Retinal pigment epithelial cell (primary cell): ENCODE results near the gene GMPR2.

ENCODE experiments used
- DNase-seq: peaks from one replicate; pipeline ENCODE4 v3.0.0-alpha.2; 2010; ENCODE audit warnings: low read depth
- H3K4me3 ChIP-seq: 2 replicates; pipeline ENCODE4 v1.5.1; 2011; ENCODE audit warnings: mild to moderate bottlenecking, low read length, control low read depth, moderate library complexity
- CTCF ChIP-seq: conservative IDR thresholded peaks from 2 replicates; pipeline ENCODE4 v1.5.1; 2011; ENCODE audit warnings: low read depth, low read length, control low read depth, inconsistent platforms

The GMPR2 gene

GRCh38 chr14:24232645-24233537 is at the start of gene GMPR2:
GMPR2 (plus strand) TSS chr14:24232929; CDS start chr14:24233254, 325 bp downstream.
- peak within 1 kb of the TSS; percentile 89 for H3K4me3 ChIP-seq
- DNase-seq: no peak
- no peak for TF ChIP-seq CTCF

GRCh38 chr14:24183014-24183481 is 49.7 kb upstream of the GMPR2 start:
- no peak for DNase-seq
- no peak overlapping the region for H3K4me3 ChIP-seq
- TF ChIP-seq CTCF: no peak

- TF ChIP-seq CTCF: no peak
- no peak overlapping the region for H3K4me3 ChIP-seq
- no peak for DNase-seq
Measured at GRCh38 chr14:24184104-24184970, 48.4 kb upstream of the GMPR2 start.

- DNase-seq: no peak
- no peak overlapping the region for H3K4me3 ChIP-seq
Measured at GRCh38 chr14:24185026-24185425, 47.7 kb upstream of the GMPR2 start.

GRCh38 chr14:24185741-24186140 is 47.0 kb upstream of the GMPR2 start:
- no peak overlapping the region for H3K4me3 ChIP-seq
- no peak for DNase-seq
- TF ChIP-seq CTCF: no peak

More at GRCh38 chr14:24185026-24185425, 47.7 kb upstream of the GMPR2 start:
- no peak for TF ChIP-seq CTCF

GRCh38 chr14:24186831-24187538 is 45.7 kb upstream of the GMPR2 start:
- DNase-seq: no peak
- no peak for TF ChIP-seq CTCF

More at GRCh38 chr14:24186831-24187538, 45.7 kb upstream of the GMPR2 start:
- H3K4me3 ChIP-seq: no peak overlapping the region
